Activated naive CD8-positive, alpha-beta T cell treated with anti-CD3 and anti-CD28 coated beads, Interleukin-2, amount 50 U/mL, for 24 hours (primary cell): ENCODE results near the gene B3GALT5.

Experiments used
- ATAC-seq: fragments of 150-1000 bp; cut with Tn5 transposase; one replicate; pipeline ENCODE4 v1.10.0; 2021
- DNase-seq: peaks from one replicate; pipeline ENCODE4 v3.0.0; 2021
- H3K27ac Mint-ChIP-seq: one replicate; pipeline ENCODE4 v1.8.0; 2021; ENCODE audit warnings: mild to moderate bottlenecking, mixed read lengths
- H3K27me3 Mint-ChIP-seq: one replicate; pipeline ENCODE4 v1.8.0; 2021; ENCODE audit warnings: mixed read lengths
- H3K36me3 Mint-ChIP-seq: one replicate; pipeline ENCODE4 v1.8.0; 2021; ENCODE audit warnings: low read depth, mixed read lengths
- H3K4me1 Mint-ChIP-seq: one replicate; pipeline ENCODE4 v1.8.0; 2021; ENCODE audit warnings: mixed read lengths
- H3K4me3 Mint-ChIP-seq: one replicate; pipeline ENCODE4 v1.8.0; 2021; ENCODE audit warnings: mild to moderate bottlenecking, moderate library complexity, mixed read lengths
- H3K9me3 Mint-ChIP-seq: one replicate; pipeline ENCODE4 v1.8.0; 2021; ENCODE audit warnings: mixed read lengths

The B3GALT5 gene

DNA sequence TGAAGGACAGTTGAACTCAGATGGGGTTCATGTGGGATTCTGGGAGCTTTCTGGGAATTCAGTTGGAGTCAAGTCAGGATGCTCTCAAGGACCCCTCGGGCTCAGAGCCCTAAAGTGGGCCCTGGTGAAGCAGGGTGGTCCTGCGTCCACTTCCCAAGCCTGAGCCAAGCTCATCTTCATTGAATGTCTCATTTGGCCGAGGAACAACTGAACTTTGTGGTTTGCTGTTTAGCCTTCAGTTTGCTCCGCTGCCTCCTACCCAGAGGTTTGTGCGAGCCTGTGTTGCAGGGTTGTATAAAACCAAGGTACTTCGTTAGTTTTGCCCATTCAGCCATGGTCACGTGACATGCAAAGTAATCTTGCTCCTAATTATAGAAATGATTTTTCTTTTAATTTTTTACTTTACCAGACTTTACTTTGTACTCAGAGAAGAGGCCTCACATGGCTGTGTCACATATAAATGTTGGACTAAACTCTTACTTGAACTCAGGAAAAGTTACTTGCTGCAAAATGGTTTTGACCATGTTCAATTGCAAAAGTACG is 49.7 kb downstream of the B3GALT5 start:
- H3K36me3 Mint-ChIP-seq = no peaks in the 10 kb centered on the region
- no peak overlapping the region for H3K4me3 Mint-ChIP-seq
- no peaks in the 10 kb centered on the region for H3K9me3 Mint-ChIP-seq
- no peaks in the 10 kb centered on the region for H3K4me1 Mint-ChIP-seq
- H3K27me3 Mint-ChIP-seq = peaks cover 6% of the 10 kb centered on the region
- H3K27ac Mint-ChIP-seq = no peak overlapping the region
- ATAC-seq (no peak), DNase-seq (no peak)

DNA sequence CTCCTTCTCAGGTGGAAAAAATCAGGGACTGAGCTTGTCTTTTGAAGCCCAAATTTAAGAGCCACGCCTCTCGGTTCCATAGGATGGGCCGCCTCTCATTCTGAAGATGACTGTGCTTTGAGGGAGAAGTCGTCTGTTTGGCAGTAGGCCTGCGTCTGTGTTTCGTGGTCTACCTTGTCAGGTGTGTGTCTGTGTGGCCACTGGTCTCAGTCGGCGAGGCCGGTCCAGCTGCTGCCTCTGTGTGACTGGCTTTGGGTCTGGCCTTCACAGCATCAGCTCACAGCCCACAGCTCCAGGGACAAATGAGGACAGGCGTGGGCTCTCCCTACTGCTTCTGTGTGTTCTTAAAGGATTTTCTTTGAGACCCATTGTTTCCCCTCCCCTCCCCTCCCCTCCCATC is 50.3 kb downstream of the B3GALT5 start:
- no peak for ATAC-seq
- no peak for DNase-seq
- Mint-ChIP-seq H3K9me3 (no peaks in the 10 kb centered on the region), H3K4me3 (no peak overlapping the region), H3K27ac (no peak overlapping the region), H3K36me3 (no peaks in the 10 kb centered on the region), H3K4me1 (no peaks in the 10 kb centered on the region), H3K27me3 (peaks cover 6% of the 10 kb centered on the region)

GRCh38 chr21:39663742-39664492 is 51.2 kb downstream of the B3GALT5 start:
- ATAC-seq = no peak
- H3K27ac Mint-ChIP-seq = no peak overlapping the region
- H3K9me3 Mint-ChIP-seq = no peaks in the 10 kb centered on the region
- no peak for DNase-seq
- H3K36me3 Mint-ChIP-seq = no peaks in the 10 kb centered on the region
- no peaks in the 10 kb centered on the region for H3K4me1 Mint-ChIP-seq
- H3K27me3 Mint-ChIP-seq = peaks cover 6% of the 10 kb centered on the region
- H3K4me3 Mint-ChIP-seq = no peak overlapping the region

DNA sequence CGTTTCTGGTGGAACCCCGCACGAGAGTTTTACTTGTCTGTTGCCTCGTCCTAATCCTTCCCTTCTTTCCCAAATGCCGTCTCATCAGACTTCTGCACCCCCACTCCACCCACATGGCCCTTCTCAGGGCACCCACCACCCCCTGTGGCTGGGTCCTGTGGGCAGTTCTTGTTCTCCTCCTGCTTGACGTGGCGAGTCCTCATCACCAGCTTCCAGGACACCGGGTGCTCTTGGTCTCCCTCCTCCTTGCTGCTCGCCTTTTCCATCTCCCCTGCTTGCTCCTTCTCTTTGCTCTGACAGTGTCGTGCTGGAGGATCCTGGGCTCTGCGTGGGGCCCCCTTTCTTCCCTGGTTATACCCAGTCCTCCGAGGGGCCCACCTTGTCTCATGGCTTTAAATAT is 51.8 kb downstream of the B3GALT5 start:
- H3K27ac Mint-ChIP-seq = no peak overlapping the region
- no peaks in the 10 kb centered on the region for H3K9me3 Mint-ChIP-seq
- no peak overlapping the region for H3K4me3 Mint-ChIP-seq
- no peaks in the 10 kb centered on the region for H3K36me3 Mint-ChIP-seq
- DNase-seq (no peak), ATAC-seq (no peak)
- H3K4me1 Mint-ChIP-seq = no peaks in the 10 kb centered on the region
- H3K27me3 Mint-ChIP-seq = peaks cover 6% of the 10 kb centered on the region

- H3K27ac Mint-ChIP-seq = no peak overlapping the region
- H3K27me3 Mint-ChIP-seq = no peaks in the 10 kb centered on the region
- no peaks in the 10 kb centered on the region for H3K36me3 Mint-ChIP-seq
- no peak overlapping the region for H3K4me3 Mint-ChIP-seq
- ATAC-seq (no peak), DNase-seq (no peak)
- no peaks in the 10 kb centered on the region for H3K9me3 Mint-ChIP-seq
- H3K4me1 Mint-ChIP-seq = no peaks in the 10 kb centered on the region
Observed at GRCh38 chr21:39666026-39666425, 53.3 kb downstream of the B3GALT5 start.

GRCh38 chr21:39666681-39667315 is 54.1 kb downstream of the B3GALT5 start:
- Mint-ChIP-seq H3K9me3 (no peaks in the 10 kb centered on the region), H3K27ac (no peak overlapping the region), H3K36me3 (no peaks in the 10 kb centered on the region), H3K4me3 (no peak overlapping the region), H3K4me1 (no peaks in the 10 kb centered on the region), H3K27me3 (no peaks in the 10 kb centered on the region)
- DNase-seq = no peak
- no peak for ATAC-seq

GRCh38 chr21:39667353-39667891 is 54.7 kb downstream of the B3GALT5 start:
- DNase-seq (no peak), ATAC-seq (no peak)
- Mint-ChIP-seq H3K4me1 (no peaks in the 10 kb centered on the region), H3K4me3 (no peak overlapping the region), H3K27me3 (no peaks in the 10 kb centered on the region), H3K9me3 (no peaks in the 10 kb centered on the region), H3K27ac (no peak overlapping the region), H3K36me3 (no peaks in the 10 kb centered on the region)

GRCh38 chr21:39668369-39668768 is 55.6 kb downstream of the B3GALT5 start:
- H3K4me3 Mint-ChIP-seq = no peak overlapping the region
- no peak overlapping the region for H3K27ac Mint-ChIP-seq
- no peaks in the 10 kb centered on the region for H3K27me3 Mint-ChIP-seq
- ATAC-seq = no peak
- no peaks in the 10 kb centered on the region for H3K36me3 Mint-ChIP-seq
- no peaks in the 10 kb centered on the region for H3K9me3 Mint-ChIP-seq
- DNase-seq = no peak
- no peaks in the 10 kb centered on the region for H3K4me1 Mint-ChIP-seq

- H3K4me3 Mint-ChIP-seq = no peak overlapping the region
- no peak for DNase-seq
- H3K9me3 Mint-ChIP-seq = no peaks in the 10 kb centered on the region
- no peaks in the 10 kb centered on the region for H3K36me3 Mint-ChIP-seq
- no peak for ATAC-seq
- H3K27ac Mint-ChIP-seq = no peak overlapping the region
- no peaks in the 10 kb centered on the region for H3K4me1 Mint-ChIP-seq
- no peaks in the 10 kb centered on the region for H3K27me3 Mint-ChIP-seq
Observed at GRCh38 chr21:39669485-39669884, 56.7 kb downstream of the B3GALT5 start.

DNA sequence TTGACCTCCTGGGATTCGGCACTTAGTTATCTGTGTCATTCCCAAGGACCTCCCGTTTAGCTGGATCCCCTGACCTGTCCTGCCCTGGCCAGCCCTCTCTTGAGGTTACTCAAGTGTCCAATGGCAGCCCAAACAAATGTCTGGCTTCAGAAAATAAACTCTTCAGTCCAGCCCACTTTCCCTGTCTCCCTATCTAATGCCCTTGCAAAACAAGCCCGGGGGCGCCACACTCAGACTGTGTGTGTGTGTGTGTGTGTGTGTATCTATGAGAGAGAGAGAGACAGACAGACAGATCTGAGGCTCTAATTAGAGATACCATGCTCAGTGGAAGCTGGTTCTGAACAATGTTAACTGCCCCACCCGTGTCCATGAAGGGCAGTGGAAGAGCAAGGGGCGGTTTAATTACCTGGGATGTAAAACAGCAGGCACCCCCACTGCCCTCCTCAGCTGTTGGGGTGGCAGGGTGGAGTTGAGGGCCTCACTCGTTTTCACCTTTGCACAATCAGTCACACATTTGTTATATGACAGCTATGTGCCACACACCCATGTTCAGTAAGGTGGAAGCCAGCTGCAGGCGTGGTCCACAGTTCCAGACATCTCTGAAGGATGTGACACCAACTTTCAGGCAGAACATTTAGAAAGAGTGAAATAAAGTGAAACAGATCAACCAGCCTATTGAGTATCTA is 57.4 kb downstream of the B3GALT5 start:
- Mint-ChIP-seq H3K27ac (no peak overlapping the region), H3K36me3 (no peaks in the 10 kb centered on the region), H3K4me1 (no peaks in the 10 kb centered on the region), H3K9me3 (no peaks in the 10 kb centered on the region), H3K4me3 (no peak overlapping the region), H3K27me3 (no peaks in the 10 kb centered on the region)
- ATAC-seq (no peak), DNase-seq (no peak)

DNA sequence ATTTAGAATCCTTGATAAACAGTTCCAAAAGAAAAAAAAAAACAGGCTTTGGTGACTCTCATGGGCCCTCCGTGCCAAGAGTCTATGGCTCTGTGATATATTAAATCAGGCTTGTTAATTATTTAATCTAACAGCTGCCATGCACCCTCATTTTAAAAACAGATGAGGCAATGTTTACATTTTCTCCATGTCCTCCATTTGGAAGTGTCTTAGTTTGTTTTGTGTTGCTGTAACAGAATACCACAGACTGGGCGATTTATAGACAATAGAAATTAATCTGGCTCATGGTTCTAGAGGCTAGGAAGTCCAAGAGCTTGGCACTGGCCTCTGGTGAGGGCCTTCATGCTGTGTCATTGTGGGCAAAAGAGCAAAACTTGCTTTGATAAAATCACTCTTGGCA is 58.0 kb downstream of the B3GALT5 start:
- H3K4me1 Mint-ChIP-seq = no peaks in the 10 kb centered on the region
- DNase-seq (no peak), ATAC-seq (no peak)
- no peak overlapping the region for H3K27ac Mint-ChIP-seq
- H3K4me3 Mint-ChIP-seq = no peak overlapping the region
- H3K27me3 Mint-ChIP-seq = no peaks in the 10 kb centered on the region
- no peaks in the 10 kb centered on the region for H3K36me3 Mint-ChIP-seq
- H3K9me3 Mint-ChIP-seq = no peaks in the 10 kb centered on the region

- Mint-ChIP-seq H3K36me3 (no peaks in the 10 kb centered on the region), H3K4me1 (no peaks in the 10 kb centered on the region), H3K27me3 (no peaks in the 10 kb centered on the region), H3K4me3 (no peak overlapping the region), H3K9me3 (no peaks in the 10 kb centered on the region), H3K27ac (no peak overlapping the region)
- ATAC-seq (no peak), DNase-seq (no peak)
Observed at GRCh38 chr21:39671986-39672385, 59.2 kb downstream of the B3GALT5 start.

DNA sequence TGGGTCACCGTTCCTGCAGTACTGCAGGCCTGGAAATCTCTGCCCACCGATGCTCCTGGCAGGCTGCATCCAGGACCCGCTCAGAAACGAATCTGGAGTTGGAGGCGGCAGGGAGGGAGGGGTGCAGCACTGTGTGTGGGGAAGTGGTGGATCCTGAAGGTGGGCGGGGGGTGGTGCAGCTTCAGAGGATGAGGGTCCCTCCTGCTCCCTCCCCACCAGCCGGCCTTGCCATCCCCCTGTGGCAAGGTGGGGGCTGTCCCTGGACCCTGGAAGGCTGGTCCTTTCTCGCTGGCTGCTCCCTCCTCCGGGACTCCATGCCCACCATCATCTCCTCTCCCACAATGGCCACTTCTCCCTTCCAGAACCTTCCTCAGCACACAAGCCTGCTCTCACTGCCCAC is 60.4 kb downstream of the B3GALT5 start:
- Mint-ChIP-seq H3K27me3 (no peaks in the 10 kb centered on the region), H3K9me3 (no peaks in the 10 kb centered on the region), H3K27ac (no peak overlapping the region), H3K4me1 (no peaks in the 10 kb centered on the region), H3K36me3 (no peaks in the 10 kb centered on the region), H3K4me3 (no peak overlapping the region)
- DNase-seq (no peak), ATAC-seq (no peak)

- ATAC-seq = no peak
- Mint-ChIP-seq H3K4me3 (no peak overlapping the region), H3K27ac (no peak overlapping the region), H3K4me1 (no peaks in the 10 kb centered on the region), H3K9me3 (no peaks in the 10 kb centered on the region), H3K36me3 (no peaks in the 10 kb centered on the region), H3K27me3 (no peaks in the 10 kb centered on the region)
- no peak for DNase-seq
Observed at GRCh38 chr21:39673736-39674135, 61.0 kb downstream of the B3GALT5 start.

GRCh38 chr21:39674801-39675200 is 62.1 kb downstream of the B3GALT5 start:
- no peak for DNase-seq
- Mint-ChIP-seq H3K4me3 (no peak overlapping the region), H3K9me3 (no peaks in the 10 kb centered on the region), H3K4me1 (no peaks in the 10 kb centered on the region), H3K36me3 (no peaks in the 10 kb centered on the region), H3K27ac (no peak overlapping the region), H3K27me3 (no peaks in the 10 kb centered on the region)
- no peak for ATAC-seq
